Tibial nerve (tissue), 4 donors: ENCODE data around the gene DNM2.

ENCODE experiments used
- EP300 ChIP-seq, 2 donors: sonication (generic); formaldehyde crosslinking; IDR thresholded peaks; one replicate each; pipeline ENCODE4 v1.6.1; 2017; ENCODE audit warnings: antibody characterized with exemption in 2 of 2, mild to moderate bottlenecking in 1 of 2
- POLR2A ChIP-seq, 2 donors: fragments of 450-650 bp; IDR thresholded peaks; one replicate each; pipeline ENCODE4 v1.6.1; 2017; ENCODE audit warnings: antibody characterized with exemption in 2 of 2, mild to moderate bottlenecking in 2 of 2, moderate library complexity in 2 of 2
- TF ChIP-seq, protein P1 (sequence below), 5 experiments: fragments of 200-600 bp in 3 of 5; fragments of 450-650 bp in 2 of 5; sonication (generic) in 3 of 5; IDR thresholded peaks; one replicate each; pipeline ENCODE4 v1.5.1; 2016 to 2019; ENCODE audit warnings: antibody characterized with exemption in 5 of 5, mild to moderate bottlenecking in 3 of 5, moderate library complexity in 2 of 5

DNA sequence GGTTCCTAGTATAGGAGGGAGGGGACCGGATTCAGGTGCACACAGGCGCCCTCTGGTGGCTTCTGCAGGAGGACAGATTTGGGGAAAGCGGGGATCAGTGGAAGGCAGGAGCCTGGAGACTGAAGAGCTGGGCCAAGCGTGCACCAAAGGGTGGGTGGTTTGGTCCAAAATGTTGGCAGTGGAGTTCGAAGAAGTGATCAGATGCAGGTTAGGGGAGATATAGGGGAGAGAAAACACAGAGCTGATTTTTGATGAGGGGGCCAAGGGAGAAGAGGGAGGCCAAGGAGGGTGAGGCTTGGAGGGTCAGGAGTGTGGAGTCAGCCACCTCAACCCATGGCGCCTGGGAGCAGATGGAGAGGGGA lies 146.6 kb downstream of the DNM2 start:
- TF ChIP-seq, protein P1, sequence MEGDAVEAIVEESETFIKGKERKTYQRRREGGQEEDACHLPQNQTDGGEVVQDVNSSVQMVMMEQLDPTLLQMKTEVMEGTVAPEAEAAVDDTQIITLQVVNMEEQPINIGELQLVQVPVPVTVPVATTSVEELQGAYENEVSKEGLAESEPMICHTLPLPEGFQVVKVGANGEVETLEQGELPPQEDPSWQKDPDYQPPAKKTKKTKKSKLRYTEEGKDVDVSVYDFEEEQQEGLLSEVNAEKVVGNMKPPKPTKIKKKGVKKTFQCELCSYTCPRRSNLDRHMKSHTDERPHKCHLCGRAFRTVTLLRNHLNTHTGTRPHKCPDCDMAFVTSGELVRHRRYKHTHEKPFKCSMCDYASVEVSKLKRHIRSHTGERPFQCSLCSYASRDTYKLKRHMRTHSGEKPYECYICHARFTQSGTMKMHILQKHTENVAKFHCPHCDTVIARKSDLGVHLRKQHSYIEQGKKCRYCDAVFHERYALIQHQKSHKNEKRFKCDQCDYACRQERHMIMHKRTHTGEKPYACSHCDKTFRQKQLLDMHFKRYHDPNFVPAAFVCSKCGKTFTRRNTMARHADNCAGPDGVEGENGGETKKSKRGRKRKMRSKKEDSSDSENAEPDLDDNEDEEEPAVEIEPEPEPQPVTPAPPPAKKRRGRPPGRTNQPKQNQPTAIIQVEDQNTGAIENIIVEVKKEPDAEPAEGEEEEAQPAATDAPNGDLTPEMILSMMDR (IDR thresholded peaks at IDR 0.05) = peak; percentile 86 to 91 (median 88)
- peak in 1 of 2 donors; percentile 9 for TF ChIP-seq EP300 (IDR thresholded peaks at IDR 0.05)
- TF ChIP-seq POLR2A (IDR thresholded peaks at IDR 0.05) = no peak
